Choroid plexus epithelial cell (primary cell): ENCODE measurements around the gene MYO5A.
"Not testable (repeated sequence)": the region's sequence is repeated elsewhere in the genome, so short reads cannot be mapped to it uniquely, and the experiment has no call there.

Experiments used
- DNase-seq: peaks from one replicate; pipeline ENCODE4 v3.0.0-alpha.2; 2010; ENCODE audit warnings: low read depth
- H3K4me3 ChIP-seq: 2 replicates; pipeline ENCODE4 v1.5.1; 2011; ENCODE audit warnings: low read depth, mild to moderate bottlenecking, control low read depth, low read length, moderate library complexity
- TF ChIP-seq, protein P1 (sequence below): conservative IDR thresholded peaks from 2 replicates; pipeline ENCODE4 v1.5.1; 2011; ENCODE audit warnings: low read depth, mild to moderate bottlenecking, control low read depth, inconsistent platforms, low read length, moderate library complexity

MYO5A gene

DNA sequence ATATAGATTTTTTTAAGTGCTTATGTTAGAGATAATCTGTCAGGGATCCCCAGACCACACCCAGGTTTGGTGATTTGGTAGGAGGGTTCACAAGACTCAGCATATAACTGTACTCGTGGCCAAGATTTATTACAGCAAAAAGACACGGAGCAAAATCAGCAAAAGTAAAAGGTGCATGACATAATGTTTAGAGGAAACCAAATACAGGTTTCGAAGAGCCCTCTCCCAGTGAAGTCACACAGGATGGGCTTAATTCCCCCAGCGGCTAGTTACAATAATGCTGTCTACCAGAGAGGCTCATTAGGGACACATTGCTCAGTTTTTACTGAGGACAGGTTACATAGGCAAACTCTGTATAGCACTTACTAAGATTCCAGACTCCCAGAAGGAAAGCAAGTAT is 36.5 kb downstream of the MYO5A start:
- TF ChIP-seq, protein P1, sequence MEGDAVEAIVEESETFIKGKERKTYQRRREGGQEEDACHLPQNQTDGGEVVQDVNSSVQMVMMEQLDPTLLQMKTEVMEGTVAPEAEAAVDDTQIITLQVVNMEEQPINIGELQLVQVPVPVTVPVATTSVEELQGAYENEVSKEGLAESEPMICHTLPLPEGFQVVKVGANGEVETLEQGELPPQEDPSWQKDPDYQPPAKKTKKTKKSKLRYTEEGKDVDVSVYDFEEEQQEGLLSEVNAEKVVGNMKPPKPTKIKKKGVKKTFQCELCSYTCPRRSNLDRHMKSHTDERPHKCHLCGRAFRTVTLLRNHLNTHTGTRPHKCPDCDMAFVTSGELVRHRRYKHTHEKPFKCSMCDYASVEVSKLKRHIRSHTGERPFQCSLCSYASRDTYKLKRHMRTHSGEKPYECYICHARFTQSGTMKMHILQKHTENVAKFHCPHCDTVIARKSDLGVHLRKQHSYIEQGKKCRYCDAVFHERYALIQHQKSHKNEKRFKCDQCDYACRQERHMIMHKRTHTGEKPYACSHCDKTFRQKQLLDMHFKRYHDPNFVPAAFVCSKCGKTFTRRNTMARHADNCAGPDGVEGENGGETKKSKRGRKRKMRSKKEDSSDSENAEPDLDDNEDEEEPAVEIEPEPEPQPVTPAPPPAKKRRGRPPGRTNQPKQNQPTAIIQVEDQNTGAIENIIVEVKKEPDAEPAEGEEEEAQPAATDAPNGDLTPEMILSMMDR: no peak
- no peak overlapping the region for H3K4me3 ChIP-seq
- DNase-seq: no peak

DNA sequence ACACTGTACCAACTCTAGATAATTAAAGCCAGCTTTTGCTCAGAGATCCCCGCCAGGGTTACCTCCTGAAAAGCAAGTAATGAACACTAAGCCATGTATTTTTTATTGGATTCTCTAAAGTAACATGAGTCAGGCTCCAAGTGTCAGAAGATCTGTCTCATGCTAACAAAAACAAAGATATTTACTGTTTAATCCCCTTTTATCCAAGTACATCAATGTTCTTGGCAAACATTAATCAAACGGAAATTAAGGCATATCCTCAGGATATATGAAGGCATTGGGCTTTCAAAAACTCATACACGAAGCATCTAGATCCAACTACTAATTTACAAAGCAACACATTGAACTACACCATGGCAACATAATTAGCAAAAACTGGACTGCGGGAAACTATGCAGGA is 37.2 kb downstream of the MYO5A start:
- TF ChIP-seq, protein P1: no peak
- no peak for DNase-seq
- H3K4me3 ChIP-seq: no peak overlapping the region

DNA sequence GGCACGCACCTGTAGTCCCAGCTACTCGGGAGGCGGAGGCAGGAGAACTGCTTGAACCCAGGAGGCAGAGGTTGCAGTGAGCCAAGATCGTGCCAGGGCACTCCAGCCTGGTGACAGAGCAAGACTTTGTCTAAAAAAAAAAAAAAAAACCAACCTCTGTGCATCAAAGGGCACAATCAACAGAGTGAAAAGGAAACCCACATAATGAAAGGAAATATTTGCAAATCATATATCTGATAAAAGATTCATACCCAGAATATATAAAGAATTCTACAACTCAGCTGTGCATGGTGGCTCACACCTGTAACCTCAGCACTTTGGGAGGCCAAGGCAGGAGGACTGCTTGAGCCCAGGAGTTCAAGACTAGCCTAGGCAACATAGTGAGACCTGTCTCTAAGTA is 39.2 kb downstream of the MYO5A start:
- DNase-seq, H3K4me3 ChIP-seq: not testable (repeated sequence)

- no peak for DNase-seq
- no peak overlapping the region for H3K4me3 ChIP-seq
- TF ChIP-seq, protein P1: no peak
These were observed 39.9 kb downstream of the MYO5A start for GRCh38 chr15:52488830-52489229.

DNA sequence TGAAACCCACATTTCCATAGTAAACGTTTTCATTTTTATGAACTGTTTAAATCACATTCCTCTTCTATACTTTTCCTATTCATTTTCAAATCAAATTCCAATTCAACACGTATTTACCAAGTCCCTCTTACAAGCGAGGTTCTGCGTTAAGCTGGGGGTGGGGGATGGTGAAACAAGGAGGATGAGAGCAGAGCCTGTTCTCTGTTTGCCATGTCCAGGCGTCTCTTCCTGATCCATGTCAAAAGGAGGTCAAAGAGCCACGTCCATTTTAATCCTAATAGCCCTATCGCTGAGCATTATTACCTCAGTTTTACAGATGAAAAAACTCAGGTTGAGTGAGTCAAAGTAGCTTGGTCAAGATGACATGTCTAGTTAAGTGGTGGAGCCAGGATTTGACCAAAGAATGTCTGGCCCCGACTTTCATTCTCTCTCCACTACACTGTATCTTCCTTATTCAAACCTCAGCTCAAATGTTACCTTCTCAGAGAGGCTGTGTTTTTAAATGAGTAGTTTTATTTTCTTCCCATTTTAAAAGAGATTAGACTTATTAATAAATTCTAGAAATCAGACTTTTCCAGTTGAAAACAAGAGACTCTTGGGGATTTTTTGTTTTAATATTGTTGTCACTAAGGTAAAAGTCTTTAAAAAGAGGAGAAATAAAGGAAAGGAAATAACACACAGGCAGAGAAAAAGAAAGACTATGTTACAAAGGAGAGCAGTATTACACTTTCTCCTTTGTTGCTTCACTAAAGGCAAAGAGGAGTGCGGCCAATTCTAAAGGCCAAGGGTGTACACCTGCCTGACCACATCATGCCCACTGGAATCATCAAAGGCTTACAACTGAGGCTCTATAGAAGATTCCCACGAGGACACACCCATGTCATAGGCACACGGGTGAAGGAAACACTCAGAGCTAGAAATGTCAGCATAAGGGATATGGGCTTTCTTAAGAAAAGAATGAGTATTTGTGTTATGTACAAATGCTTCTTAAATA is 42.4 kb downstream of the MYO5A start:
- TF ChIP-seq, protein P1: no peak
- no peak overlapping the region for H3K4me3 ChIP-seq
- DNase-seq: no peak

- H3K4me3 ChIP-seq: no peak overlapping the region
- DNase-seq: no peak
- TF ChIP-seq, protein P1: no peak
These were observed 43.4 kb downstream of the MYO5A start for GRCh38 chr15:52485290-52485689.

- TF ChIP-seq, protein P1: no peak
- DNase-seq: peak; percentile 62
- no peak overlapping the region for H3K4me3 ChIP-seq
These were observed 45.0 kb downstream of the MYO5A start for GRCh38 chr15:52483707-52484106.
